BE2C (cell line): Measurements from ENCODE around the gene TEX14.

ENCODE experiments used
- DNase-seq: peaks from one replicate; pipeline ENCODE4 v3.0.0-alpha.2; 2020
- H3K27me3 ChIP-seq: fragments of 250-450 bp; sonication (Bioruptor Pico); 2 replicates; pipeline ENCODE4 v1.5.1; 2020; ENCODE audit warnings: mild to moderate bottlenecking
- H3K36me3 ChIP-seq: fragments of 250-450 bp; sonication (Bioruptor Pico); 2 replicates; pipeline ENCODE4 v1.5.1; 2020; ENCODE audit warnings: mild to moderate bottlenecking
- H3K4me1 ChIP-seq: fragments of 250-450 bp; sonication (Bioruptor Pico); 2 replicates; pipeline ENCODE4 v1.5.1; 2020
- H3K4me3 ChIP-seq: 2 replicates; pipeline ENCODE4 v1.5.1; 2011; ENCODE audit warnings: low read depth, low read length
- H3K9me3 ChIP-seq: fragments of 250-450 bp; sonication (Bioruptor Pico); 2 replicates; pipeline ENCODE4 v1.5.1; 2020
- CTCF ChIP-seq: IDR thresholded peaks from 2 replicates; pipeline ENCODE4 v1.5.1; 2012; ENCODE audit warnings: mild to moderate bottlenecking, low read depth, low read length

The TEX14 gene

GRCh38 chr17:58577696-58578095, 114.1 kb downstream of the TEX14 start:
- DNase-seq, result peak; percentile 68

GRCh38 chr17:58576679-58577367, 115.0 kb downstream of the TEX14 start:
- Histone ChIP-seq H3K9me3 (no peaks in the 10 kb centered on the region), H3K27me3 (no peaks in the 10 kb centered on the region), H3K4me1 (no peaks in the 10 kb centered on the region), H3K36me3 (no peaks in the 10 kb centered on the region), H3K4me3 (no peak overlapping the region)
- DNase-seq, result no peak
- no peak for TF ChIP-seq CTCF

More at GRCh38 chr17:58577696-58578095, 114.1 kb downstream of the TEX14 start:
- H3K4me3 ChIP-seq, result no peak overlapping the region
- H3K9me3 ChIP-seq, result no peaks in the 10 kb centered on the region
- no peaks in the 10 kb centered on the region for H3K27me3 ChIP-seq
- H3K4me1 ChIP-seq, result no peaks in the 10 kb centered on the region
- peak; percentile 84 for TF ChIP-seq CTCF
- H3K36me3 ChIP-seq, result no peaks in the 10 kb centered on the region

- Histone ChIP-seq H3K9me3 (no peaks in the 10 kb centered on the region), H3K36me3 (no peaks in the 10 kb centered on the region), H3K27me3 (no peaks in the 10 kb centered on the region), H3K4me1 (no peaks in the 10 kb centered on the region), H3K4me3 (no peak overlapping the region)
- no peak for TF ChIP-seq CTCF
- no peak for DNase-seq
These were observed 116.3 kb downstream of the TEX14 start for GRCh38 chr17:58575511-58575910.

- Histone ChIP-seq H3K9me3 (no peaks in the 10 kb centered on the region), H3K36me3 (no peaks in the 10 kb centered on the region), H3K4me1 (no peaks in the 10 kb centered on the region), H3K27me3 (no peaks in the 10 kb centered on the region), H3K4me3 (no peak overlapping the region)
- no peak for TF ChIP-seq CTCF
- DNase-seq, result no peak
These were observed 117.8 kb downstream of the TEX14 start for GRCh38 chr17:58574025-58574424.

- DNase-seq, result no peak
- no peak overlapping the region for H3K4me3 ChIP-seq
- no peak for TF ChIP-seq CTCF
- no peaks in the 10 kb centered on the region for H3K36me3 ChIP-seq
- H3K4me1 ChIP-seq, result no peaks in the 10 kb centered on the region
- H3K9me3 ChIP-seq, result no peaks in the 10 kb centered on the region
- no peaks in the 10 kb centered on the region for H3K27me3 ChIP-seq
These were observed 119.0 kb downstream of the TEX14 start for GRCh38 chr17:58572846-58573245.

- H3K27me3 ChIP-seq, result no peaks in the 10 kb centered on the region
- no peaks in the 10 kb centered on the region for H3K4me1 ChIP-seq
- no peak for DNase-seq
- H3K36me3 ChIP-seq, result no peaks in the 10 kb centered on the region
- H3K4me3 ChIP-seq, result no peak overlapping the region
- H3K9me3 ChIP-seq, result no peaks in the 10 kb centered on the region
- no peak for TF ChIP-seq CTCF
These were observed 121.1 kb downstream of the TEX14 start for GRCh38 chr17:58570758-58571157.
